Duodenal mucosa (tissue), 2 donors: ENCODE results near the gene XPC.

Experiments used
- H3K27ac ChIP-seq: one replicate; pipeline ENCODE4 v1.7.0; 2013; ENCODE audit warnings: low read depth, low read length
- H3K27me3 ChIP-seq, 2 donors: one replicate each; pipeline ENCODE4 v1.7.0; 2013; ENCODE audit warnings: low read length in 2 of 2, control low read depth in 1 of 2; ENCODE audit not compliant: insufficient read depth in 2 of 2, control insufficient read depth in 1 of 2
- H3K36me3 ChIP-seq, 2 donors: one replicate each; pipeline ENCODE4 v1.7.0; 2013; ENCODE audit warnings: low read length in 2 of 2, control low read depth in 1 of 2; ENCODE audit not compliant: insufficient read depth in 2 of 2, control insufficient read depth in 1 of 2
- H3K4me1 ChIP-seq, 2 donors: one replicate each; pipeline ENCODE4 v1.7.0; 2013; ENCODE audit warnings: low read length in 2 of 2, control low read depth in 1 of 2; ENCODE audit not compliant: insufficient read depth in 2 of 2, control insufficient read depth in 1 of 2
- H3K4me3 ChIP-seq, 2 donors: one replicate each; pipeline ENCODE4 v1.7.0; 2013; ENCODE audit warnings: low read length in 2 of 2, low read depth in 1 of 2
- H3K9ac ChIP-seq, 2 donors: one replicate each; pipeline ENCODE4 v1.7.0; 2013; ENCODE audit warnings: low read length in 2 of 2, low read depth in 1 of 2
- H3K9me3 ChIP-seq, 2 donors: one replicate each; pipeline ENCODE4 v1.7.0; 2013; ENCODE audit warnings: low read length in 2 of 2, control low read depth in 1 of 2; ENCODE audit not compliant: control insufficient read depth in 1 of 2

The XPC gene

GRCh38 chr3:14175383-14176037 lies 2.9 kb downstream of the XPC start:
- Histone ChIP-seq H3K9ac (no peak overlapping the region), H3K27ac (no peak overlapping the region), H3K4me1 (peaks cover 20 to 36% of the 10 kb centered on the region in 2 donors), H3K36me3 (peaks cover 10 to 25% of the 10 kb centered on the region in 2 donors), H3K4me3 (peak overlapping the region in 1 of 2 donors; percentile 31), H3K27me3 (no peaks in the 10 kb centered on the region), H3K9me3 (no peaks in the 10 kb centered on the region)

- peaks cover 20 to 35% of the 10 kb centered on the region in 2 donors for H3K36me3 ChIP-seq
- H3K4me3 ChIP-seq = no peak overlapping the region
- H3K9me3 ChIP-seq = no peaks in the 10 kb centered on the region
- no peak overlapping the region for H3K9ac ChIP-seq
- peaks cover 16 to 31% of the 10 kb centered on the region in 2 donors for H3K4me1 ChIP-seq
- no peak overlapping the region for H3K27ac ChIP-seq
- H3K27me3 ChIP-seq = no peaks in the 10 kb centered on the region
These were observed 3.9 kb downstream of the XPC start for GRCh38 chr3:14174483-14174882.

GRCh38 chr3:14172496-14172895 lies 5.9 kb downstream of the XPC start:
- Histone ChIP-seq H3K9me3 (no peaks in the 10 kb centered on the region), H3K27ac (no peak overlapping the region), H3K9ac (no peak overlapping the region), H3K27me3 (no peaks in the 10 kb centered on the region), H3K36me3 (peaks cover 39 to 55% of the 10 kb centered on the region in 2 donors), H3K4me1 (peaks cover 9 to 24% of the 10 kb centered on the region in 2 donors), H3K4me3 (no peak overlapping the region)

GRCh38 chr3:14170531-14171159 lies 7.8 kb downstream of the XPC start:
- H3K9me3 ChIP-seq = no peaks in the 10 kb centered on the region
- no peak overlapping the region for H3K4me3 ChIP-seq
- H3K9ac ChIP-seq = no peak overlapping the region
- peaks cover 50 to 73% of the 10 kb centered on the region in 2 donors for H3K36me3 ChIP-seq
- peaks cover 4 to 13% of the 10 kb centered on the region in 2 donors for H3K4me1 ChIP-seq
- no peaks in the 10 kb centered on the region for H3K27me3 ChIP-seq
- H3K27ac ChIP-seq = no peak overlapping the region

- H3K9me3 ChIP-seq = no peaks in the 10 kb centered on the region
- peaks cover 54 to 80% of the 10 kb centered on the region in 2 donors for H3K36me3 ChIP-seq
- H3K27ac ChIP-seq = no peak overlapping the region
- no peak overlapping the region for H3K9ac ChIP-seq
- no peaks in the 10 kb centered on the region for H3K27me3 ChIP-seq
- no peak overlapping the region for H3K4me3 ChIP-seq
- peaks cover under 1 to 5% of the 10 kb centered on the region in 2 donors for H3K4me1 ChIP-seq
These were observed 8.5 kb downstream of the XPC start for GRCh38 chr3:14169871-14170270.

GRCh38 chr3:14169435-14169834 lies 9.0 kb downstream of the XPC start:
- Histone ChIP-seq H3K9me3 (no peaks in the 10 kb centered on the region), H3K4me3 (no peak overlapping the region), H3K9ac (no peak overlapping the region), H3K36me3 (peaks cover 58 to 85% of the 10 kb centered on the region in 2 donors), H3K27ac (no peak overlapping the region), H3K4me1 (peaks cover 0 to under 1% of the 10 kb centered on the region in 2 donors), H3K27me3 (no peaks in the 10 kb centered on the region)

GRCh38 chr3:14166877-14167603 lies 11.4 kb downstream of the XPC start:
- peaks cover 74 to 99% of the 10 kb centered on the region in 2 donors for H3K36me3 ChIP-seq
- H3K4me1 ChIP-seq = no peaks in the 10 kb centered on the region
- no peak overlapping the region for H3K27ac ChIP-seq
- H3K9ac ChIP-seq = no peak overlapping the region
- no peaks in the 10 kb centered on the region for H3K27me3 ChIP-seq
- peaks cover 1 to 4% of the 10 kb centered on the region in 2 donors for H3K9me3 ChIP-seq
- no peak overlapping the region for H3K4me3 ChIP-seq

GRCh38 chr3:14162178-14162577 lies 16.2 kb downstream of the XPC start:
- H3K4me1 ChIP-seq = no peaks in the 10 kb centered on the region
- H3K27me3 ChIP-seq = no peaks in the 10 kb centered on the region
- H3K36me3 ChIP-seq = peaks cover 77 to 99% of the 10 kb centered on the region in 2 donors
- no peak overlapping the region for H3K27ac ChIP-seq
- no peak overlapping the region for H3K4me3 ChIP-seq
- H3K9me3 ChIP-seq = peaks cover 10 to 16% of the 10 kb centered on the region in 2 donors
- H3K9ac ChIP-seq = no peak overlapping the region

- Histone ChIP-seq H3K9me3 (peaks cover 10 to 16% of the 10 kb centered on the region in 2 donors), H3K4me3 (no peak overlapping the region), H3K9ac (no peak overlapping the region), H3K27ac (no peak overlapping the region), H3K36me3 (peaks cover 78 to 100% of the 10 kb centered on the region in 2 donors), H3K27me3 (no peaks in the 10 kb centered on the region), H3K4me1 (no peaks in the 10 kb centered on the region)
These were observed 17.1 kb downstream of the XPC start for GRCh38 chr3:14161282-14161681.

GRCh38 chr3:14159426-14159825 lies 19.0 kb downstream of the XPC start:
- Histone ChIP-seq H3K4me3 (no peak overlapping the region), H3K27me3 (no peaks in the 10 kb centered on the region), H3K27ac (no peak overlapping the region), H3K36me3 (peaks cover 75 to 93% of the 10 kb centered on the region in 2 donors), H3K4me1 (no peaks in the 10 kb centered on the region), H3K9me3 (peaks cover 10 to 16% of the 10 kb centered on the region in 2 donors), H3K9ac (no peak overlapping the region)
